ENCODE measurements around the gene NKAIN2.
"Not testable (repeated sequence)": the region's sequence is repeated elsewhere in the genome, so short reads cannot be mapped to it uniquely, and the experiment has no call there.

NKAIN2 gene

GRCh38 chr6:124008000-124008987 lies 204.6 kb downstream of the NKAIN2 start:
- no peak for TF ChIP-seq CTCF (IDR thresholded peaks at IDR 0.05)
- no peaks in the 10 kb centered on the region for H3K9me3 Mint-ChIP-seq
- no peaks in the 10 kb centered on the region for H3K27me3 Mint-ChIP-seq (ENCODE audit: low read depth, poor library complexity)
- no peaks in the 10 kb centered on the region for H3K36me3 Mint-ChIP-seq (ENCODE audit: low read depth)
- H3K27ac Mint-ChIP-seq: peak overlapping the region; percentile 60
- peaks cover 29% of the 10 kb centered on the region for H3K4me1 Mint-ChIP-seq
- no peak for DNase-seq
- no peak overlapping the region for H3K4me3 Mint-ChIP-seq

- H3K27me3 Mint-ChIP-seq (ENCODE audit: low read depth, poor library complexity): no peaks in the 10 kb centered on the region
- H3K4me3 Mint-ChIP-seq: no peak overlapping the region
- no peak for DNase-seq
- H3K36me3 Mint-ChIP-seq (ENCODE audit: low read depth): no peaks in the 10 kb centered on the region
- TF ChIP-seq CTCF (IDR thresholded peaks at IDR 0.05): no peak
- peaks cover 29% of the 10 kb centered on the region for H3K4me1 Mint-ChIP-seq
- no peaks in the 10 kb centered on the region for H3K9me3 Mint-ChIP-seq
- peak overlapping the region; percentile 84 for H3K27ac Mint-ChIP-seq
Measured at GRCh38 chr6:124008988-124009765, 205.5 kb downstream of the NKAIN2 start.

GRCh38 chr6:124010574-124010973 lies 206.9 kb downstream of the NKAIN2 start:
- Mint-ChIP-seq H3K27me3 (ENCODE audit: low read depth, poor library complexity) (no peaks in the 10 kb centered on the region), H3K36me3 (ENCODE audit: low read depth) (no peaks in the 10 kb centered on the region), H3K4me3 (no peak overlapping the region), H3K9me3 (no peaks in the 10 kb centered on the region), H3K27ac (no peak overlapping the region), H3K4me1 (peaks cover 33% of the 10 kb centered on the region)
- no peak for TF ChIP-seq CTCF (IDR thresholded peaks at IDR 0.05)
- DNase-seq: no peak

- no peak for DNase-seq
- H3K4me1 Mint-ChIP-seq: peaks cover 32% of the 10 kb centered on the region
- H3K4me3 Mint-ChIP-seq: no peak overlapping the region
Measured at GRCh38 chr6:124011180-124011579, 207.5 kb downstream of the NKAIN2 start.

GRCh38 chr6:124022051-124022450 lies 218.4 kb downstream of the NKAIN2 start:
- not testable (repeated sequence) for H3K27ac Mint-ChIP-seq; H3K27me3 Mint-ChIP-seq (ENCODE audit: low read depth, poor library complexity); H3K4me3 Mint-ChIP-seq; H3K36me3 Mint-ChIP-seq (ENCODE audit: low read depth); DNase-seq; H3K4me1 Mint-ChIP-seq
- H3K9me3 Mint-ChIP-seq: peaks cover 16% of the 10 kb centered on the region

More at GRCh38 chr6:124011180-124011579, 207.5 kb downstream of the NKAIN2 start:
- no peaks in the 10 kb centered on the region for H3K36me3 Mint-ChIP-seq (ENCODE audit: low read depth)
- no peak overlapping the region for H3K27ac Mint-ChIP-seq
- TF ChIP-seq CTCF (IDR thresholded peaks at IDR 0.05): no peak
- no peaks in the 10 kb centered on the region for H3K9me3 Mint-ChIP-seq
- no peaks in the 10 kb centered on the region for H3K27me3 Mint-ChIP-seq (ENCODE audit: low read depth, poor library complexity)

GRCh38 chr6:124022641-124023040 lies 219.0 kb downstream of the NKAIN2 start:
- no peak for DNase-seq
- no peak for TF ChIP-seq CTCF (IDR thresholded peaks at IDR 0.05)
- Mint-ChIP-seq H3K27ac (no peak overlapping the region), H3K36me3 (ENCODE audit: low read depth) (no peaks in the 10 kb centered on the region), H3K9me3 (peaks cover 11% of the 10 kb centered on the region), H3K4me1 (peaks cover 14% of the 10 kb centered on the region), H3K27me3 (ENCODE audit: low read depth, poor library complexity) (peaks cover 3% of the 10 kb centered on the region), H3K4me3 (no peak overlapping the region)
